GM21825 (cell line): ENCODE data around the gene MPP2.
"Not testable (repeated sequence)": the region's sequence is repeated elsewhere in the genome, so short reads cannot be mapped to it uniquely, and the experiment has no call there.

Source experiments
- ATAC-seq: cut with Tn5 transposase; IDR thresholded peaks from one replicate; pipeline ENCODE4 v1.9.1; 2021; ENCODE audit warnings: mild to moderate bottlenecking, moderate library complexity; ENCODE audit not compliant: unreplicated experiment

Gene MPP2

GRCh38 chr17:43931062-43931571, 23.8 kb upstream of the MPP2 start:
- ATAC-seq: no peak

GRCh38 chr17:43928609-43929008, 21.3 kb upstream of the MPP2 start:
- ATAC-seq: no peak

GRCh38 chr17:43927929-43928328, 20.6 kb upstream of the MPP2 start:
- not testable (repeated sequence) for ATAC-seq

GRCh38 chr17:43927060-43927864, 19.9 kb upstream of the MPP2 start:
- ATAC-seq: no peak

- no peak for ATAC-seq
Observed at GRCh38 chr17:43924558-43924957, 17.2 kb upstream of the MPP2 start.

- no peak for ATAC-seq
Observed at GRCh38 chr17:43920500-43921095, 13.3 kb upstream of the MPP2 start.

- no peak for ATAC-seq
Observed at GRCh38 chr17:43918026-43918389, 10.7 kb upstream of the MPP2 start.

GRCh38 chr17:43917348-43918025, 10.2 kb upstream of the MPP2 start:
- no peak for ATAC-seq

GRCh38 chr17:43917016-43917347, 9.6 kb upstream of the MPP2 start:
- ATAC-seq: no peak

GRCh38 chr17:43916385-43916784, 9.0 kb upstream of the MPP2 start:
- no peak for ATAC-seq

GRCh38 chr17:43915559-43915958, 8.2 kb upstream of the MPP2 start:
- ATAC-seq: no peak

GRCh38 chr17:43914451-43914850, 7.1 kb upstream of the MPP2 start:
- no peak for ATAC-seq

- no peak for ATAC-seq
Observed at GRCh38 chr17:43913584-43913983, 6.2 kb upstream of the MPP2 start.

- no peak for ATAC-seq
Observed at GRCh38 chr17:43912635-43913304, 5.4 kb upstream of the MPP2 start.

GRCh38 chr17:43911904-43912303, 4.6 kb upstream of the MPP2 start:
- no peak for ATAC-seq

GRCh38 chr17:43909537-43910231, 2.3 kb upstream of the MPP2 start:
- ATAC-seq: no peak

GRCh38 chr17:43907998-43908721, 824 bp upstream of the MPP2 start:
- ATAC-seq: no peak

- no peak for ATAC-seq
Observed at GRCh38 chr17:43906951-43907424, 348 bp downstream of the MPP2 start.

GRCh38 chr17:43905985-43906852, 1.1 kb downstream of the MPP2 start:
- ATAC-seq: no peak
